ENCODE measurements around the gene NEDD4.
"Not testable (repeated sequence)": the region's sequence is repeated elsewhere in the genome, so short reads cannot be mapped to it uniquely, and the experiment has no call there.

The NEDD4 gene

DNA sequence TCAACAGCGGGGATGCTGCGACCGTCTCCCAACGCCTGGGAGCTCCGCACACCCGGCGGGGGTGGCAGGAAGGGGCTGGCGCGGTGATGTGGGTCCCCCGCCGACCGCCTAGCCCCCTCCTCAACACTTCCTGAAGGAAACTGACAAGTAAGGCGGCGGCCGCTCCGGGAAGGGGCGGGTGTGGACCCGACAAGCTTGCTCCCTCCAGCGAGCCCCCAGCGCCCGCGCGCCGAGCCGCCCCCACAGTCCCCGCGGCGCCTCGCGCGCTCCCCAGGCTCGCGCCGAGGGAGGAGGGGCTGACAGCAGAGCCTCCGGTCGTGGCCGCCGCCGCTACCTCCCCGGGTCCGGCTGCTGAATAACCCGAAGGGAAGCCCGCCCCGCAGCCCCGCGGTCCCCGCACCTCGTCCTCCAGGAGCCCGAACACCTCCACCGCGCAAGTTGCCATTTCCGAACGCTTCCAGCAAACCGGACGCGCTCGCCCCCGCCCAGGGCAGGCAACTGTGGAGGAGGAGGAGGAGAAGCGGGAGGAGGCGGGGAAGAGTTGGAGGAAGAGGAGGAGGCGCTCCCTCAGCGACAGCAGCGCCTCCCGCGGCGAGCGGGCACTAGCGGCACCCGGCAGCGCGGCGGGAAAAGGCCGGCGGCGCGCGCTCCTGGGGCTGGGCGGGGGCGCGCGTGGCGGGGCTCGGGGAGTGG is at the start of gene NEDD4:
Gene NEDD4, minus strand, starts transcription at position 502 of the 693 bp plus-strand sequence. Its CDS starts 57 bp downstream, at position 445.
- peak; percentile 64 for DNase-seq

DNA sequence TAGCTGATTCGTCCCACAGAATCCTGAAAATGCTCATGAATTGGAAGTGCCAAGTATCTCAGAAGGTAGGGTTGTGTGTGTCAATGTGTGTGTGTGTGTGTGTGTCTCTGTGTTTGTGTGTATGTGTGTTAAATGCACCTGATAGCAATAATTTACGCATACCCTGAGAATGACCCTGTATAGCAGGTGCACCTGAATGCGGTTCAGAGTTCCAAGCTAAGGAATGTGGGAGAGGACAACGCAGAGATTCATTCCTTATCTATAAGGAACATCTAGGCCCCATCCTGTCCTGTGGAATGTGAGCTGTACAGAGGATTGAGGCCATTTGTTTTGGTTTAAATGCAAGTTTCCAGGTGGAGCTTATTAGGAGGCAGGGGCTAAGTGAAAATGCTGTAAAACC is 49.1 kb upstream of the NEDD4 start:
- DNase-seq, result no peak

DNA sequence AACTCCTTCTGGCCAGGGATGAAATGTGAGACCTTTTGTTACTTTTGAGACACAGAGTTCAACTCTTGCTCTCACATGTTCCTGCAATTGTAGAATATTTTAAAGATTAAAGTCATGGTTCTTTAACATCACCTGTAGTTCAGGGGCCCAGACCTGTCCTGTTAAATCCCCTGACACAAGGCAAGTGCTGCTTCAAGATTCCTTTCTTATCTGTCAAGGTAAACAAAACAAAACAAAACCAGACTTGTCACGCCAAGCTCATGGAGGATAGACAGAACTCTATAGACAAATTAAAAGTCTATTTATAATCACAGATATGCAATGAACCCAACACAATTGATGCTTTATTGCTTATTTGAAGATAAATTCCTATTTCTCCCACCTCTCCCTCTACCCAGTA is 48.6 kb upstream of the NEDD4 start:
- no peak for DNase-seq

DNA sequence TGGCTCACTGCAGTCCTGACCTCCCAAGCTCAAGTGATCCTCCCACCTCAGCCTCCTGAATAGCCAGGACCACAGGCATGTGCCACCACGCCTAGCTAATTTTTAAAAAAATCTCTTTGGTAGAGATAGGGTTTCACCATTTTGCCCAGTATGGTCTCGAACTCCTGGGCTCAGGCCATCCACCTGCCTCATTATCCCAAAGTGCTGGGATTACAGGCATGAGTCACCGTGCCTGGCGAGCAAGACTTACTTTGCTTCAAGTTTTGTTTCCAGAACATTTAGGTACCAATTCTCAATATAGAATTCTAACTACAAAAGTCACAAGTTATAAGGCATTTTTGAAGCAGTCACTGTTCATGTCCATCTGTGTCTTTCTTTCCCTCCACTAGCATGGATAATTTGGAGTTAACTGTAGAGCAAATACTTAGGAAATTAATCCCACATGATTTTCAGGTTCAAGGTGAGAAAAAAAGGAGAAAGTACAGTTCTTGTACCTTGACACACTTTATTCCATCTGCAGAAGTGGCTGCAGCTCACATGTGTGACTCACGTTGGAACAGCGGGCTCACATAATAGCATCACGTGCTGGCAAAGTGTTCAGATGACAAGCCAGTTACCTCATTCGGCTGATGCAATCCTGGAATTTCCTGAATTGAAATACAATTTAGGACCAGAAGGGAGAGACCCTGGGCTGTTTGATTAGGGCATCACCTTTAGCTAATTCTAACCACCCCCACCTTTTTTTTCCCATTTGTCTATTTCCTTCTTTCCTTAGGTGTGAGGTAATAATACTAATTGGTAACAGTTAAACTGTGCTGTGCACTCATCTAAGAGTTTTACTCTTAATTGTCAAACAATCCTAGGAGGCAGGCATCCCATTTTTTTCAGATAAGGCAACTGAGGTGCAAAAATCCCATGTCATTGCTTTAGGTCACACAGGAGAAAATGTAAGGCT is 46.9 kb upstream of the NEDD4 start:
- no peak for DNase-seq

DNA sequence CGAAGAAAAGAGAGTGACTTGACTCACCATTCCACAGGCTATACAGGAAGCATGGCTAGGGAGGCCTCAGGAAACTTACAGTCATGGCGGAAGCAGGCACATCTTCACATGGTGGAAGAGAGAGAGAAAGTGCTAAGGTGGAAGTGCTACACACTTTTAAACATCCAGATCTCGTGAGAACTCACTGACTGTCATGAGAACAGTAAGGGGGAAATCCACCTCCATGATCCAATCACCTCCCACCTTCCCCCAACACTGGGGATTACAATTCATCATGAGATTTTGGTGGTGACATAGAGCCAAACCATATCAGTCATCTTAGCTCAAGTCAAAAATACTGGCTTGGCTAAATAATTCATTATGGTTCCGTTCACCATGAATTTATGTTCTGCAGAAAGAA is 45.3 kb upstream of the NEDD4 start:
- no peak for DNase-seq

DNA sequence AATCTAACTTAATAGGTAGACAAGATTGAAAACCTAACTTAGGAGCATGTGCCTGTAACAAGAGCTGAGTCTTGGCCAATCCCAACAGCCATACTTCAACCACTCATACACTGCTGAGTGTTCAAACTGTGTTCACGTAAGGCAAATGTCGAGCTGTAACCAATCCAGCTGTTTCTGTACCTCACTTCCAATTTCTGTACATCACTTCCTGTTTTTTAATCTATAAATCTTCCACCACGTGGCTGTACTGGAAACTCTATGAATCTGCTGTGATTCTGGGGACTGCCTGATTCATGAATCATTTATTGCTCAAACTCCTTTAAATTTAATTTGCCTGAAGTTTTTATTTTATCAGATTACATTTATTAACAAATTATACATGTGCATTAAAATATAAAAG is 44.6 kb upstream of the NEDD4 start:
- DNase-seq, result peak; percentile 7

DNA sequence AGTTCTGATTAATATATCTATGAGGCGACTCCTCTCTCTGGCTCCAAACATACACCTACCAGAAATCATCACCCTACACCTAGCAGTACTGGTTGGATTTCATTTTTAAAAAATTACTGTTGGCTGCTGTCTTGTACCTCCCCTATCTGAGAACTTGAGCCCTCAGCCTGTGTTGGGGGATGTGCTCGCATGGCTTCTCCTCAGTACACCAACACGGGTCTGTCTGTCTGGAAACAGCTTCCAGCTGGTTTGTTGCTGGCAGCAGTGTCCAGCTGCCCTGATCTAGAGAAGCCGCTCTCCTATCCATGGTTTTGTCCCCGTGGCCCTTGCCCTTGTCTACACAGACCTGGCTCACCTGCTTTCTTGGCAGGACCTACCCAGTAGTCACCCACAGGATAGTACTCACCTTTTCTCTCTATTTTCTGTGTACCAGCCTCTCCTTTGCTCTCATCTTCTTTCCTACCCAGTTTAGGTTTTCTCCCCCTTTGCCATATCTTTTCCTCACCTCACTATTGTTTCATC is 43.2 kb upstream of the NEDD4 start:
- no peak for DNase-seq

DNA sequence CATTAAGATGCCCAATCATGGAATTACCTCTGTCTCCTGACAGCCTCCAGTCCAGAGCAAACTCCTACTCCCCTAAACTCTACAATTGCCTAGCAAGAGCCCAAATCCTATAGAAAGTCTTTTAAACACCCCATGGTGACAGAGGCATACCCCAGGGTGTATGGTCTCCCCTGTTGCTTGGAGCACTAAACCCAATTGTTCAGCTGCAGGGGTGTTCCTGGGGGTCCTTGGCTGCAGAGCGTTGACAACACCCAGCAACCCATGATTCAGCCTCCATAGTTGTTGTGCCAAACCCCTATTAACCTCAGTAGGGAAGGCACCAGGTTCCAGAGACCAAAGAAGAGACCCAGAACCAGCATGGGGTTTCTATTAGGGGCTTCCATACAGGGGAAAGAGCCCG is 41.8 kb upstream of the NEDD4 start:
- no peak for DNase-seq

DNA sequence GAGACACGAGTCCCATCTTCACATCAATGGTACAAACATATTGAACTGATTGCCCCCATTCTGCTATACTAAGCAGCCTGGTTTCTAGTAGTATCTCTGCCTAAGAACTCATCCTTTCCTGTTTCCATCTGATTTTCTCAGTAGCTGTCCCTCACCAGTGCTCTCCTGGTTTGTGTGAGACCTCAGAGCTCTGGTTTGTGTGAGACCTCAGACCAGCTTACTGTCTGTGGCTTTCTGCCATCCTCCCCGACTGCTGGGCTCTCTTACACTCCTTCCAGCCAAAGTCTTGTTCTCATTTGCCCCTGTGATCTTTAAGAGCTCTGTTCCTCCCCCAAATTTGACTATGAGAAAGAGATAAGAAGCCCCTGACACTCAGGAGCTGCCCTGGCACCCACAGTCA is 41.1 kb upstream of the NEDD4 start:
- DNase-seq, result no peak

DNA sequence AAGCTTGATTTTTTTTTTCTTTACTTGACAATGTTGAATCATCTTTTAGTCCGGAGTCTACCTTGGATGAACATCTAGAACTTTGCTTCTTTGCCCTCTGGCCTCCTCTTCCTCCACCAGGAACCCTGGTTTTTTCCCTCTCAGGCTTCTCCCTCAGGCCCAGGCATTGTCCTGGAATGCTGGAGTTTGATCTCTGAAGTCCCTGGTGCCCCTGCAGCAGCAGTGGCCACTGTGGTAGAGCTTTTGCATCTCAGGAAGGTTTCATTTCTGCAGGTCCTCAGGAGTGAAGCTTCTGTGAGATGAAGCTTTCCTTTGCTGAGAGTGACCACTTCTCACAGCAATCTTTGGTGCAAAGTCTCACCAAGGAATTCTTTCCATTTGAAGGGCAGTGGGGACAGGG is 39.0 kb upstream of the NEDD4 start:
- no peak for DNase-seq

DNA sequence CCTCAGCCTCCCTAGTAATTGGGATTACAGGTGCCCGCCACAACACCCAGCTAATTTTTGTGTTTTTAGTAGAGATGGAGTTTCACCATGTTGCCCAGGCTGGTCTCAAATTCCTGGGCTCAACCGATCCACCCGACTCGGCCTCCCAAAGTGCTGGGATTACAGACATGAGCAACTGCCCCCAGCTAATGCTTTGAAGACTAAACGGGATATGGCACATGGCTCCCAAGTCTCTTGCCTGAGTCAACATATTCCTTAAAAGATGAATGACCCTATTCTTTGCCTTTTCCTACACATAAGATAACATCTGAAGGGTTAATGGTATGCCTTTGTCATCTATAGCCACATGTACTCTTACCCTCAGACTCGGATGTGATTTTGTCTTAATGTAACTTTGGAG is 38.4 kb upstream of the NEDD4 start:
- no peak for DNase-seq

DNA sequence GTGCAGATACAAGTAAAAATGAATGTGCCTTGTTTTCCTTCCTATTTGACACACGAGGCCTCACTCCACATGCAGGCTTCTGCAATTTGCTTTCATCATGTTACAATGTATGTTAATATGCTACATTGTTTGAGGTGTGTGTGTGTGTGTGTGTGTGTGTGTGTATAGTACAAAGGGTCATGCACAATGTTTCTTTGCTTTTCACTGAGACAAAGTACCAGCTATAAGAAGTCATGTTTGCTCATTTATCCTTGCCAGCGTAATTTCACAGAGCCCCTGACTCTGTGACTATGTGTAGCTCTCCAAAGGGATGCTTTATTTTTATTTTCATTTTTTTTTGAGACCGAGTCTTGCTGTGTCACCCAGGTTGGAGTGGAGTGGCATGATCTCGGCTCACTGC is 38.0 kb upstream of the NEDD4 start:
- DNase-seq, result no peak

DNA sequence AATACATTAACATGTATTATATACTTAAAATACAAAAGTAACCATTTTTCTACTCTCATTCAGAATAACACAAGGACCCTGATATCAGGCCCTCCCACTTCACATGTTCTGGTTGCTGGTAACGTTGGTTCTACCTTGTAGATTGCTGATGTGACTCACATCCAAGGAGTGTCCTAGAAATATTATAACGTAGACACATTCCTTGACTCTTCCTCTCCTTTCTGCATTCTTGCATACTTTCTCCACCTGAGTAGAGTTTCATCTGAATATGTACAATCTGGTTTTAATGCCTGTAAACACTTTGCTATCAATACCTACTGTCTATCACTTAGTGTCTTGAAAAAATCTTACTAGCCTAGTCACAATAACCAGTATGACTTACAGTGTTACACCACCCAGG is 35.0 kb upstream of the NEDD4 start:
- no peak for DNase-seq

DNA sequence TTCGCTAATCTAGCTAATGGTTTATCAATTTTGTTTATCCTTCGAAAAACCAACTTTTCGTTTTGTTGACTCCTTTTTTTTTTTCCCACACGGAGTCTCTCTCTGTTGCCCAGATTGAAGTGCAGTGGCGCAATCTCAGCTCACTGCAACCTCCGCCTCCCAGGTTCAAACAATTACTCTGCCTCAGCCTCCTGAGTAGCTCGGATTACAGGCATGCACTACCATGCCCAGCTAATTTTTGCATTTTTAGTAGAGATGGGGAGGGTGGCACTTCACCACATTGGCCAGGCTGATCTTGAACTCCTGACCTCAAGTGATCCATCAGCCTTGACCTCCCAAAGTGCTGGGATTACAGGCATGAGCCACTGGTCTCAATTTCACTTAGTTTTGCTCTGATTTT is 29.7 kb upstream of the NEDD4 start:
- not testable (repeated sequence) for DNase-seq

DNA sequence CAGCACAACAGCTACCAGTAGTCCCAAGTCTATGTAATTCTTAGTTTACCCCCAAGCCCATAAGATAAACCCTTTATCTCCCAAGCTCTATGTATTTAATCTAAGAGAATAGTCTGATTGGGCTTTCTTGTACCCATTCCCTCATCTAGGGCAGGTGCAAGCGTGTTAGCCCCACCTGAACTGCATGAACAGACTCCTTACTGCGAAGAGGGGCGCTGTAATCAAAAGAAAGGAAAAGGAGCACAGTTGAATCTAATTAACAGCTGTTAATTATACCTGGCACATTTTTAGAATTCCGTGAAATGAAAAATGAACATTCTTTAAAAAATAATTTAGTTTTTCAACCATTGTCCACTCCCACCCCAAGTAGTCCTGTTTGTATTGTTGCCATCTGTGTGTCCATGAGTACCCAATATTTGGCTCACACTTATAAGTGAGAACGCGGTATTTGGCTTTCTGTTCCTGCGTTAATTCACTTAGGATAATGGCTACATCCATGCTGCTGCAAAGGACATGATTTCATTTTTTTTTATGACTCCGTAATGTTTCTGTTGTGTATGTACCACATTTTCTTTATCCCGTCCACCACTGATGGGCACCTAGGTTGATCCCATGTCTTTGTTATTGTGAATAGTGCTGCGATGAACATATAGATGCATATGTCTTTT is 26.5 kb upstream of the NEDD4 start:
- DNase-seq, result no peak

DNA sequence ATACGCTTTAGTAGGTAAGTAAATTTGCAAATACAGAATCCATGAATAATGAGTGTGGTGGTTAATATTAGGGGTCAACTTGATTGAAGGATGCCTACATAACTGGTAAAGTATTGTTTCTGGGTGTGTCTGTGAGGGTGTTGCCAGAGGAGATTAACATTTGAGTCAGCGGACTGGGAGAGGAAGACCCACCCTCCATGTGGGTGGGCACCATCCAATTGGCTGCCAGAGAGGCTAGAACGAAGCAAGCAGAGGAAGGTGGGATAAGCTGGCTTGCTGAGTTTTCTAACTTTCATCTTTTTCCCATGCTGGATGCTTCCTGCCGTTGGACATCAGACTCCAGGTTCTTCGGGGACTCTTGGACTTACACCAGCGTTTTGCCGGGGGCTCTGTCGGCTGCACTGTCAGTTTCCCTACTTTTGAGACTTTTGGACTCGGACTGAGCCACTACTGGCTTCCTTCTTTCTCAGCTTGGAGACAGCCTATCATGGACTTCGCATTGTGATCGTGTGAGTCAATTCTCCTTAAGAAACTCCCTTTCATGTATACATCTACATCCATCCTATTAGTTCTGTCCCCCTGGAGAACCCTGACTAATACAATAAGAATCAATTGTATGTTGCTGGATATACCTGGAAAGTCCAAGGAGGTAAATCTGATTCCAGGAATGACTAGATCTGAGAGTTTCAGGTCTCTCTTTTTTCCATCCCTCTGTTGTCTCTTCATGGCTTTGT is 25.8 kb upstream of the NEDD4 start:
- DNase-seq, result no peak

DNA sequence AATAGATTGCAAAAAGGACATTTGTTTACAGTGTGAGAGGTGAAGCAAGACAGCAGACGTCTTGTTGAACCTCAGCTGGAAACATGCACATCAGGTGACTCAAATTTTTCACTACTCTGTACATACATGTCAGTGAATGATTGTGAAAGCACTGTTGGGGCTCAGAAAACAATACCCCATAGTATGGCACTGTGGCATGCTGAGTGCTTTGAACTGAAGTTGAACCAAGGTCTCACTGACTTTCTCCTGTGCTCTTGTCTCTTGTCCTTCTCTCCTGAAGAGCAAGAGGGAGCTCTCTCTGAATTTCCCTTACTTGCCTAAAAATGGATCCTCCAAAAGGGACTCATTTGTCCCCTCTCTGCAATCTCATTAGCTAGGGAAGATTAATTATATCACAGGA is 24.5 kb upstream of the NEDD4 start:
- no peak for DNase-seq

DNA sequence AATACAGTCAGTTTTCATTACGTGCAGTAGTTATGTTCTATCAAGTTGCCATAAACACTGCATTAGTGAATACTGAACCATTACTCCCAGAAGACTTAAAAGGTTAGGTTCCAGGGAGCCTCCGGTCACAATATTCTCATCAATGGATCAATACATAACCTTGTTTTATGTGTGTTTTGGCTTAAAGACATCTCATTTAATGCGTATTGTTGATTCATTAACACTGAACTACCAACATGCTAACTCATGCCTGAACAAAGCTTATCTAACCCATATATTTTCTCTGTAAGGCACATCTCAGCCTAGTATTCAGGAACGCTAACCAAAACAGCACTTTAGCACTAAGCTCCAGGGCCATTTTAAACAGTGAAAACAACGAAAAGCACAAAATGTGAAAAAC is 24.1 kb upstream of the NEDD4 start:
- DNase-seq, result no peak

DNA sequence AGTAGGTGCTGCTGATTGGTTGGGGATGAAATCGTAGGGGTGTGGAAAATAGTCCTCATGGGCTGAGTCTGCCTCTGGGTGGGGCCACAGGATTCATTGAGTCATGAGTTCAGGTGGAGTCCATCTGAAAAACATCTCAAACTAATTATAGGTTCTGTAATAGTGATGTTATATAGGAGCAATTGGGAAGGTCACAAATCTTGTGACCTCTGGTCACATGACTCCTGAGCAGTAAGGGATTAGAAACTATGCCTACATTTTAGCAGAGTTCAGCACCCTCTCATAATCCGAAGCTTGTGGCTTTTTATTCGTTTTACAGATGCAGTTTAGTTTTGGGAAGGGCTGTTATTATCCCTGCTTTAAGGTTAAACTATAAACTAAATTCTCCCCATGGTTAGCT is 22.9 kb upstream of the NEDD4 start:
- no peak for DNase-seq

DNA sequence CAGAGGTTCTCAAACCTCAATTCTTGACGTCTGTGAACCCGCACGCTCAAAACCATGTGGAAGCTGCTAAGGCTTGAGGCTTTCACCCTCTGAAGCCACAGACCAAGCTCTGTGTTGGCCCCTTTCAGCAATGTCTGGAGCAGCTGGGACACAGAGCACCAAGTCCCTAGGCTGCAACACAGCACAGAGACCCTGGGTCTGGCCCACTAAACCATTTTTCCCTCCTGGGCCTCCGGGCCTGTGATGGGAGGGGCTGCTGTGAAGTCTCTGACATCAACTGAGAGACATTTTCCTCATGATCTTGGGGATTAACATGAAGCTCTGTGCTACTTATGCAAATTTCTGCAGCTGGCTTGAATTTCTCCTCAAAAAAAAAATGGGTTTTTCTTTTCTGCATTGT is 21.3 kb upstream of the NEDD4 start:
- no peak for DNase-seq

DNA sequence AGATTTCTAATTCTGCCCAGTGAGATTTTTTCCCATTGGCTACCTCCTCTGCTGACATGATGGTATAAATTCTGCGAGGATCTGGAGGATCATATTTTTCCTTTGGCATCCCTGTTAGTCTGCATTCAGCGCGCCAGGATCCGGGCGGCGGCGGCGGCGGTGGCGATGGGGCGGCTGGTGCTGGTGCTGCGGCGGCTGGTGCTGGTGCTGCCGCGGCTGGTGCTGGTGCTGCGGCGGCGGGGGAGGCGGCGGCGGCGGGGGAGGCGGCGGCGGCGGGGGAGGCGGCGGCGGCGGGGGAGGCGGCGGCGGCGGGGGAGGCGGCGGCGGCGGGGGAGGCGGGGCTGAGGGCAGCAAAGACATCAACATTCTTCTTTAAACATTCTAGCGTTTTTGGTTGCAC is 13.6 kb upstream of the NEDD4 start:
- DNase-seq, result not testable (repeated sequence)

DNA sequence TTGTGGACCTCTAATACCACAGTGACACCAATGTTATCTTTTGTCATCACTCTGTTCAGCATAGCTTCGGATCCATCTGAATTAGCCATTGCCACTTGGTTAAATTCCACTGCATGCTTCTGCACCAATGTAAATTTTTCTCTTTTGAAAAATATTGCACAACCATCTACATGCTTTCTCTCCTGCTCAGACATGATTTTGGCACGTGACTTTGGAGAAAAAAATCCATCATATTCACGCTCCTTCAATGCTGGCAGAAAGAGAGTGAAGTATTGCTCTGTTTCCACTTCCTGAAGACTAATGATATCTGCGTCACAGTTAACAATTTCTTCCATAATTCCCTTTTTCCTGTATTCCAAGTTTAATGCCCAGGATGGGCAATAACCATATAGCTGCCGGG is 13.0 kb upstream of the NEDD4 start:
- DNase-seq, result not testable (repeated sequence)

DNA sequence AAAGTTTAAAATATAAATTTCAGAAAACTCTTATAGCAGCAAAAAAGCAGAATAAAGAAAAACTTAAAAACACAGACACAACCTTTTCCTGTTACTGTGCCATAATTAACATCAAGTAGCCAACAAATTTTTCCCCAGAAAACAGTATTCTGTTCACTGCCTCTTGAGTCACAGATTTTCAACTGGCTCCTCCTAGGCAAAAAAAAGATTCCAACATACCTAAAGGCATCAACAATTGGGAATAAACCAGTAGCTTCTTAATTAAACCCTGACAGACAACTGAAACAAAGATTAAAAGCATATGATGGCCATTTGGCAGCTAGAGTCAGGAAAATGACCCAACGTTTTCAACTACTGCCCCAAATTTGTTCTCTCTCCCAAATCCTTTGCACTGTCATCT is 10.9 kb upstream of the NEDD4 start:
- DNase-seq, result not testable (repeated sequence)
